SH-SY5Y (cell line): ENCODE results near the gene RTCA.

Experiments used
- GATA2 ChIP-seq: IDR thresholded peaks from 2 replicates; pipeline ENCODE4 v1.6.1; 2011; ENCODE audit warnings: mild to moderate bottlenecking, low read depth, low read length
- GATA3 ChIP-seq: IDR thresholded peaks from 2 replicates; pipeline ENCODE4 v1.6.1; 2011; ENCODE audit warnings: low read depth, mild to moderate bottlenecking, low read length, moderate library complexity

Gene RTCA

DNA sequence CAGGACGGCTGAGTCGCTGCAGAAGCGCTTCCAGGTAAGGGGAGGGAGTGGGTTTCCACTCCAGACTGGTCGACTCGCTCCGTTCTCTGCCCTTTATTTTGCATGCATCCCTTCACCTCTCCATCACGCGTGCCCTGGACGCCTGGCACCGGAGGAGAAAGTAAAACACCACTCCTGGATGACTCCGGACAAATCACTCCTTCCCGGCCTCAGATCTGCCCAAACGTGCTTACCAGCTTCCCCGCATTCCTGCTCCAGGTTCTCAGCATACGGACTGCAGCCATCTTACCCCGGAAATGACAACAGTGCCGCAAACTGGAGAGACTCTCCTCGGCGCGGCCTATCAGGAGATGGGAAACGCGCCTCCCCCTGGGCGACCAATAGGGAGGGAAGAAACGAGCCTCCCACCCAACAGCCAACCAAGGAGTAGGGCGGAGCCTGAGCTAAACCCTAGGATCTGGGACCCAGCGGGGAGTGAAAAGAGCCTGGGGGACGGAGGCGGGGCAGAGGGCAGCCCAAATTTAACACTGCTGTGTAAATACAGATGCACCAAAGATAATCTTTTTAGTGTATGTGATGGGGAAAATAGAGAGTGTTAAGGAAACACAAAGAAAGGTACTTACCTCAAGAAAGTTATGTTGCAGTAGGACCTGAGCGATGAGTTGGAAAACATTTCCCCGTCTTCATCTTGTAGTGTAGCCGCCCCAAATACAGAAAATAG, 16.3 kb upstream of the RTCA start, which contains the start of gene DBT:
Gene DBT (minus strand): TSS at position 298 of the 721 bp plus-strand sequence. CDS start 14 bp downstream, at position 284.
- TF ChIP-seq GATA3, result no peak
- peak; percentile 65 for TF ChIP-seq GATA2

GRCh38 chr1:100250264-100250663, 15.8 kb upstream of the RTCA start:
- TF ChIP-seq GATA3, result no peak
- no peak for TF ChIP-seq GATA2

- no peak for TF ChIP-seq GATA2
- no peak for TF ChIP-seq GATA3
Measured at GRCh38 chr1:100250807-100251206, 15.2 kb upstream of the RTCA start.

GRCh38 chr1:100252901-100253300, 13.1 kb upstream of the RTCA start:
- TF ChIP-seq GATA3, result no peak
- no peak for TF ChIP-seq GATA2

GRCh38 chr1:100253552-100253951, 12.5 kb upstream of the RTCA start:
- TF ChIP-seq GATA2, result no peak
- TF ChIP-seq GATA3, result no peak

- TF ChIP-seq GATA2, result no peak
- TF ChIP-seq GATA3, result no peak
Measured at GRCh38 chr1:100261686-100262085, 4.3 kb upstream of the RTCA start.

DNA sequence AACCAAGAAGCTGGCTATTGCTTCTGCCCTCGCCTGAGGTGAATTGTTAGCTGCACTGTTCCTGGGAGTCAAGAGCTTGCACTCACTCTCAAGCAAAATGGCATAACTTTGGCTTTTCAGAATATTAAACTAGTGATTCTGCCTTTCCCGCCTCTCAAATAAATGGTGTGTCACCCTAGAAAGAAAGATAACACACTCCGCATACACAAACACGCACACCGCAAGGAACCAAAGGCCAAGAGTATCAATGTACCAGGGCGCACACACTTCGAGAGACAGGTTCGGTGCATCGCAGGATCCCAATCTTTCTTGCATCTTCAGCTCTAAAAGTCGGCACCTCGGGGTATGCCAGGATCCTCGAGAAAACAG, 470 bp upstream of the RTCA start:
- TF ChIP-seq GATA3, result no peak
- no peak for TF ChIP-seq GATA2

DNA sequence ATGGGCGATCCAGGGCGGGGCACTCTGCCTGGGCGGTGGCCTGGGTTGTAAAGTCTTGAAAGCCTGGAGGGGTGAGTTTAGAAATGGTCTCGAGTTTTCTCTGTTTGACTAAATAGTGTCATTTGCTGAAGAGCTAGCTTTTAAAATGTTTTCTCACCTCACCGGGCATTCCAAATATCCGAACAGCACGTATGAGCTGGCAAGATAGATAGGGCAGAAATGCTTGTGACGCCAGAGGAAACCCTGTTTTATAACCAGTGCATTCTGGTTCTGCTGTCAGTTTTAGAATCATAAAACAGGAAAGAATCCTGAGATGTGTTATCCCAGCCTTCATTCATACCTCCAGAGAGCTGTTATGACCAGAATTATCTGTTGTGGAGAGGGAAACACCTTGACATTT, 725 bp downstream of the RTCA start:
- no peak for TF ChIP-seq GATA3
- no peak for TF ChIP-seq GATA2

- TF ChIP-seq GATA3 (no peak), GATA2 (no peak)
Measured at GRCh38 chr1:100267284-100267683, 1.3 kb downstream of the RTCA start.

GRCh38 chr1:100268202-100268601, 2.2 kb downstream of the RTCA start:
- TF ChIP-seq GATA2 (no peak), GATA3 (no peak)

DNA sequence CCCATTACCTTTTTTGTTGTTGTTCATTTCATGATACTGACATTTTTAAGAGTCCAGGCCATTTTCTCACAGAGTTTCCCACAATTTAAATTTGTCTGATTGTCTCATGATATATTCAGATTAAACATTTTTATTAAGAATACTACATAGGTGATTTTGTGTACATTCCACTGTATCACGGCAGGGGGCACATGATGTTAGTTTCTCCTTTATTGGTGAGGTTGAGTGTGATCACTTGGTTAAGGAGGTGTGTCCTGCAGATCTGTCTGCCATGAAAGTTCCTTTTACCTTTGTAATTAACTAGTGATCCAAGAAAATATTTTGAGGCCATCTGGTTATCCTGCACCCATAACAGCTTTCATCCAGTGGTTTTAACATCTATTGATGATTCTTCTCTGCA, 11.8 kb downstream of the RTCA start:
- TF ChIP-seq GATA3 (no peak), GATA2 (no peak)

GRCh38 chr1:100279358-100279923, 13.4 kb downstream of the RTCA start:
- TF ChIP-seq GATA3 (no peak), GATA2 (no peak)

DNA sequence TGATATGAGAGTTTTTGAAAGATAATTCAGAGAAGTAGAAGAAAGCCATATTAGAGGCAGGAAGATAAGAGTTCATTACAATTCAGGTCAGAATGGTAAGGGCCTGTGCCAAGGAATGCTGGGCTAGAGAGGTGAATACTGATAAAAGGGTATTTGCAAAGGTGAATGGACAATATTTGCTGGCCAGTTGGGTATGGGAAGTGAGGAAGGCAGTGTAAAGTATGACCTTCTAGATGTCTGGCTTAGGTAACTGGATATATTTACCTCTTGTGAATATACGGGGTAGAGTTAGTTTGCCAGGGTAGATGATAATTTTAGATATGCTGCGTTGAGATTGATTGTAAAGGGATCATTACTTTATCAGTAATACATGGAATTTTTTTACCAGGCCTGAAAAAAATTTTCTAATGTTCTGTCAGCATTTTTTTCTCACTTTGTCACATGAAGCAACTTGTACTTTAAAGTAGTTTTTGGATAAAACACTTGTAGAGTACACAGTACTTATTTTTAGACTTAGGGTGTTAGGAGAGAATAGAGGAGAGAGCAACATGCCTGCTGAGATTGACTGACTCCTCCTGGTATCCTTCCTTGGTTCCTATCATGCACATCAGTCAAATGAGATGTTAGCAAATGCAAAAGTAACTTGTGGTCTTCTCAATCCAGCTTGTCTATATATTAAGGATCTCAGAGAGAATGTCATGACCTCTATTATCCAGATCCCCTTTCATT, 14.1 kb downstream of the RTCA start:
- no peak for TF ChIP-seq GATA3
- no peak for TF ChIP-seq GATA2

DNA sequence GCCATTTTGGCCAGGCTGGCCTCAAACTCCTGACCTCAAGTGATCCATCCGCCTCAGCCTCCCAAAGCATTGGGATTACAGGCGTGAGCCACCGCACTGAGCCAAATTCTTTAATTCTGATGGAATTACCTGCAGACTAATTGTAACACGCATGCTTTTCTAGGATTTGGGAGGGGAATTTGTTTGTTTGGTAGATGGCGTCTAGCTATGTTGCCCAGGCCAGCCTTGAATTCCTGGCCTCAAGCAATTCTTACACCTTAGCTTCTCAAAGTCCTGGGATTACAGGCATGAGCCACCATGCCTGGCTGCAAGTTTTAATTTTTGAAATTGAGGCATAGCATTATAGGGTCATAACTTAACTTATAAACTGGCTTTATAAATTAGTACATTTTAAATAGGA, 18.6 kb downstream of the RTCA start:
- no peak for TF ChIP-seq GATA3
- no peak for TF ChIP-seq GATA2

GRCh38 chr1:100287162-100287561, 21.1 kb downstream of the RTCA start:
- TF ChIP-seq GATA3 (no peak), GATA2 (no peak)

DNA sequence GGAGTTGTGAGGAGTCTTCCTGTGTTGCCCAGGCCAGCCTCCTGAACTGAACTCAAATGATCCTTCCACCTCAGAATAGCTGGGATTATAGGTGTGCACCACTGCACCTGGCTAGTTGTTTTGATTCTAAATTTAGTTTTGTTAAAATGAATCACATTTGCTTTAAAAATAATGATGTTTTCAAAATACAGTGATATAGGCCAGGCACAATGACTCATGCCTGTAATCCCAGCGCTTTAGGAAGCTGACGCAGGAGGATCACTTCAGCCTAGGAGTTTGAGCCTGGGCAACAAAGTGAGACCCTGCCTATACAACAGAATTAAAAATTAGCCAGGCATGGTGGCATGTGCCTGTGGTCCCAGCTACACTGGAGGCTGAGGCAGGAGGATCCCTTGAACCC, 24.3 kb downstream of the RTCA start:
- TF ChIP-seq GATA3 (no peak), GATA2 (no peak)
